Fibroblast of mammary gland (primary cell): ENCODE results near the gene CCDC59.

Experiments
- DNase-seq: peaks from one replicate; pipeline ENCODE4 v3.0.0-alpha.2; 2010; ENCODE audit warnings: low read depth
- H3K4me3 ChIP-seq: 2 replicates; pipeline ENCODE4 v1.5.1; 2011; ENCODE audit warnings: low read depth, mild to moderate bottlenecking, low read length, moderate library complexity; ENCODE audit not compliant: control insufficient read depth
- TF ChIP-seq, protein P1 (sequence below): conservative IDR thresholded peaks from 2 replicates; pipeline ENCODE4 v1.5.1; 2011; ENCODE audit warnings: low read depth, low read length, inconsistent platforms; ENCODE audit not compliant: control insufficient read depth, insufficient read depth

The CCDC59 gene

DNA sequence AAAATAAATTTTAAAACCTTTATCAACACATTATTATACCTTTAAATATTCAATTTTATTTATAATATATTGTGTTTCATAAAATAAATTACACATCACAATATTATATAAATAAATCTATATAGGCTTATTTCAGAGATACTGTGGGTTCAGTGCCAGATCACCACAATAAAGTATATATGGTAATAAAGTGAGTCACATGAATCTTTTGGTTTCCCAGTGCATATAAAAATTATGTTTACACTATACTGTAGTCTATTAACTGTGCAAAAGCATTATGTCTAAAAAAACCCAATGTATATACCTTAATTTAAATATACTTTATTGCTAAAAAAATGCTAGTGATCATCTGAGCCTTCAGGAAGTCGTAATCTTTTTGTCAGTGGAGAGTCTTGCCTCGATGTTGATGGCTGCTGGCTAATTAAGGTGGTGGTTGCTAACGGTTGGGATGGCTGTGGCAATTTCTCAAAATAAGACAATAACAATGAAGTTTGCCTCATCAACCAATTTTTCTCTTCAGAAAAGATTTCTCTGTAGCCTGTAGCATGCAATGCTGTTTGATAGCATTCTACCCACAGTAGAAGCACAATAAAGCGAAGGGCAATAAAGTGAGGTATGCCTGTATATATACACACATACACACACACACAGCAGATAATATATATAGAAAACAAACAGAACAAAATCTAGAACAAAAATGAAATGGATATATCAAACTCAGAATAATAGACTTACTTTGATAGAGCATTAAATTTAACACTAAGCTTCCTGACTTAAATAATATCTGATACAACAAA is 32.4 kb downstream of the CCDC59 start:
- TF ChIP-seq, protein P1, sequence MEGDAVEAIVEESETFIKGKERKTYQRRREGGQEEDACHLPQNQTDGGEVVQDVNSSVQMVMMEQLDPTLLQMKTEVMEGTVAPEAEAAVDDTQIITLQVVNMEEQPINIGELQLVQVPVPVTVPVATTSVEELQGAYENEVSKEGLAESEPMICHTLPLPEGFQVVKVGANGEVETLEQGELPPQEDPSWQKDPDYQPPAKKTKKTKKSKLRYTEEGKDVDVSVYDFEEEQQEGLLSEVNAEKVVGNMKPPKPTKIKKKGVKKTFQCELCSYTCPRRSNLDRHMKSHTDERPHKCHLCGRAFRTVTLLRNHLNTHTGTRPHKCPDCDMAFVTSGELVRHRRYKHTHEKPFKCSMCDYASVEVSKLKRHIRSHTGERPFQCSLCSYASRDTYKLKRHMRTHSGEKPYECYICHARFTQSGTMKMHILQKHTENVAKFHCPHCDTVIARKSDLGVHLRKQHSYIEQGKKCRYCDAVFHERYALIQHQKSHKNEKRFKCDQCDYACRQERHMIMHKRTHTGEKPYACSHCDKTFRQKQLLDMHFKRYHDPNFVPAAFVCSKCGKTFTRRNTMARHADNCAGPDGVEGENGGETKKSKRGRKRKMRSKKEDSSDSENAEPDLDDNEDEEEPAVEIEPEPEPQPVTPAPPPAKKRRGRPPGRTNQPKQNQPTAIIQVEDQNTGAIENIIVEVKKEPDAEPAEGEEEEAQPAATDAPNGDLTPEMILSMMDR = no peak
- H3K4me3 ChIP-seq = no peak overlapping the region
- DNase-seq = no peak

DNA sequence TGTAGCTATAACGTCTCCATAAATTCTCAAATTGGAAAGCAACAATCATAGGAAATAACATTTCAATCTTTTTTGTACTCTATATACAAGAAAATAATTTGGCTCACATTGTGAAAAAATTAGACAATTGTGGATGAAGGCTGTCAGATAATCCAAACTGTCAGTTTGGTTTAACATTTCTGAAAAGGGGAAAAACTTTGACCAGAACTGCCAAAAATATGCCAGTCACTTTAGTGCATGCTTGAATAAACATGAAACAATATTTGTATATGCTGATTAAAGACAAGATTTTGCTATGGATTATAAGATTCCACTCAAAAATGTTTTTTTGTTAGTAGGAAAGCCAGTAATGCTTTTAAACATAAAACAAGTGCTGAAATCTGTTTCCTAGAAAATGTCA is 38.9 kb downstream of the CCDC59 start:
- no peak for DNase-seq
- no peak overlapping the region for H3K4me3 ChIP-seq
- TF ChIP-seq, protein P1 = no peak

- TF ChIP-seq, protein P1 = no peak
- DNase-seq = no peak
- H3K4me3 ChIP-seq = no peak overlapping the region
Observed at GRCh38 chr12:82314406-82314892, 43.7 kb downstream of the CCDC59 start.
